ENCODE data around the gene MTAP. TPM values are rescaled to one million over a fixed set of nuclear protein-coding genes. Genes with fewer than 3 reads are reported as not detected.
A peak's percentile ranks its signal among the peaks of the same experiment; 100 is the strongest.

MTAP gene
- total and polyA plus RNA-seq, 2 of the 13 experiments (the other 11 are each of a cell fraction or from before 2014, with no cell fraction given) = 16.7 to 51.2 TPM

DNA sequence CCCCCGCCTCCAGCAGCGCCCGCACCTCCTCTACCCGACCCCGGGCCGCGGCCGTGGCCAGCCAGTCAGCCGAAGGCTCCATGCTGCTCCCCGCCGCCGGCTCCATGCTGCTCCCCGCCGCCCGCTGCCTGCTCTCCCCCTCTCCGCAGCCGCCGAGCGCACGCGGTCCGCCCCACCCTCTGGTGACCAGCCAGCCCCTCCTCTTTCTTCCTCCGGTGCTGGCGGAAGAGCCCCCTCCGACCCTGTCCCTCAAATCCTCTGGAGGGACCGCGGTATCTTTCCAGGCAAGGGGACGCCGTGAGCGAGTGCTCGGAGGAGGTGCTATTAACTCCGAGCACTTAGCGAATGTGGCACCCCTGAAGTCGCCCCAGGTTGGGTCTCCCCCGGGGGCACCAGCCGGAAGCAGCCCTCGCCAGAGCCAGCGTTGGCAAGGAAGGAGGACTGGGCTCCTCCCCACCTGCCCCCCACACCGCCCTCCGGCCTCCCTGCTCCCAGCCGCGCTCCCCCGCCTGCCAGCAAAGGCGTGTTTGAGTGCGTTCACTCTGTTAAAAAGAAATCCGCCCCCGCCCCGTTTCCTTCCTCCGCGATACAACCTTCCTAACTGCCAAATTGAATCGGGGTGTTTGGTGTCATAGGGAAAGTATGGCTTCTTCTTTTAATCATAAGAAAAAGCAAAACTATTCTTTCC, 172.4 kb downstream of the MTAP start (continued):
- TF ChIP-seq SP4 (CRISPR knock-in tag; IDR thresholded peaks at IDR 0.05) (0 out of 2 replicates have a peak, but pooled peaks have one; percentile 28), MXD1 (CRISPR knock-in tag; IDR thresholded peaks at IDR 0.05) (no peak), MXD3 (CRISPR knock-in tag; IDR thresholded peaks at IDR 0.05) (no peak), ZNF350 (CRISPR knock-in tag; IDR thresholded peaks at IDR 0.05; ENCODE audit: borderline replicate concordance, low read depth) (no peak), RBFOX2 (IDR thresholded peaks at IDR 0.05; ENCODE audit: low read depth, low read length) (0 out of 2 replicates have a peak, but pooled peaks have one; percentile 37), ATF6 (CRISPR knock-in tag; conservative IDR thresholded peaks at IDR 0.05) (no peak), CHD2 (IDR thresholded peaks at IDR 0.05; ENCODE audit: low read depth, low read length) (no peak), NFIB (CRISPR knock-in tag; IDR thresholded peaks at IDR 0.05; ENCODE audit: borderline replicate concordance) (no peak), POLR2AphosphoS5 (IDR thresholded peaks at IDR 0.05; ENCODE audit: low read depth, low read length) (no peak), HNF4G (IDR thresholded peaks at IDR 0.05; ENCODE audit: borderline replicate concordance, low read depth, low read length) (no peak), HNF4G (CRISPR knock-in tag; IDR thresholded peaks at IDR 0.05; ENCODE audit: borderline replicate concordance, low read depth) (no peak), PATZ1 (CRISPR knock-in tag; IDR thresholded peaks at IDR 0.05) (peak; percentile 68)
- TF ChIP-seq, protein P1, sequence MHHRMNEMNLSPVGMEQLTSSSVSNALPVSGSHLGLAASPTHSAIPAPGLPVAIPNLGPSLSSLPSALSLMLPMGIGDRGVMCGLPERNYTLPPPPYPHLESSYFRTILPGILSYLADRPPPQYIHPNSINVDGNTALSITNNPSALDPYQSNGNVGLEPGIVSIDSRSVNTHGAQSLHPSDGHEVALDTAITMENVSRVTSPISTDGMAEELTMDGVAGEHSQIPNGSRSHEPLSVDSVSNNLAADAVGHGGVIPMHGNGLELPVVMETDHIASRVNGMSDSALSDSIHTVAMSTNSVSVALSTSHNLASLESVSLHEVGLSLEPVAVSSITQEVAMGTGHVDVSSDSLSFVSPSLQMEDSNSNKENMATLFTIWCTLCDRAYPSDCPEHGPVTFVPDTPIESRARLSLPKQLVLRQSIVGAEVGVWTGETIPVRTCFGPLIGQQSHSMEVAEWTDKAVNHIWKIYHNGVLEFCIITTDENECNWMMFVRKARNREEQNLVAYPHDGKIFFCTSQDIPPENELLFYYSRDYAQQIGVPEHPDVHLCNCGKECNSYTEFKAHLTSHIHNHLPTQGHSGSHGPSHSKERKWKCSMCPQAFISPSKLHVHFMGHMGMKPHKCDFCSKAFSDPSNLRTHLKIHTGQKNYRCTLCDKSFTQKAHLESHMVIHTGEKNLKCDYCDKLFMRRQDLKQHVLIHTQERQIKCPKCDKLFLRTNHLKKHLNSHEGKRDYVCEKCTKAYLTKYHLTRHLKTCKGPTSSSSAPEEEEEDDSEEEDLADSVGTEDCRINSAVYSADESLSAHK (CRISPR knock-in tag; IDR thresholded peaks at IDR 0.05; ENCODE audit: borderline replicate concordance) = no peak
